Suppressor macrophage treated with lipopolysaccharide for 1 hour (primary cell): ENCODE measurements around the gene PANX3.
"Not testable (repeated sequence)": the region's sequence is repeated elsewhere in the genome, so short reads cannot be mapped to it uniquely, and the experiment has no call there.

Source experiments
- DNase-seq, 3 donors: peaks; one replicate each; pipeline ENCODE4 v3.0.0-alpha.2; 2020 to 2022

Gene PANX3

GRCh38 chr11:124611064-124611463 lies at the start of gene PANX3:
PANX3 (plus strand) TSS chr11:124611428; CDS start chr11:124611557, 129 bp downstream.
- DNase-seq: no peak

- no peak for DNase-seq
These were observed 41.5 kb upstream of the PANX3 start, which contains the start of gene OR8A1 for GRCh38 chr11:124569697-124570096. OR8A1 (plus strand) TSS chr11:124569997; CDS start chr11:124570120, 123 bp downstream.

- DNase-seq: no peak
These were observed 41.1 kb upstream of the PANX3 start for GRCh38 chr11:124570160-124570559.

- DNase-seq: no peak
These were observed 33.4 kb upstream of the PANX3 start for GRCh38 chr11:124577716-124578427.

GRCh38 chr11:124578761-124579160 lies 32.5 kb upstream of the PANX3 start:
- no peak for DNase-seq

- DNase-seq: no peak
These were observed 29.4 kb upstream of the PANX3 start for GRCh38 chr11:124581817-124582216.

- DNase-seq: no peak
These were observed 28.7 kb upstream of the PANX3 start for GRCh38 chr11:124582565-124582964.

GRCh38 chr11:124583781-124584180 lies 27.4 kb upstream of the PANX3 start:
- DNase-seq: no peak

GRCh38 chr11:124584681-124585372 lies 26.4 kb upstream of the PANX3 start:
- no peak for DNase-seq

GRCh38 chr11:124586238-124586860 lies 24.9 kb upstream of the PANX3 start:
- peak; percentile 70 to 79 (median 79) for DNase-seq

- DNase-seq: no peak
These were observed 19.8 kb upstream of the PANX3 start for GRCh38 chr11:124591430-124591829.

- DNase-seq: no peak
These were observed 18.6 kb upstream of the PANX3 start for GRCh38 chr11:124592627-124593026.

GRCh38 chr11:124595302-124595701 lies 15.9 kb upstream of the PANX3 start:
- DNase-seq: no peak

- DNase-seq: peak in 2 of 3 donors; percentile 7 to 20
These were observed 13.6 kb upstream of the PANX3 start for GRCh38 chr11:124597626-124598025.

- no peak for DNase-seq
These were observed 10.5 kb upstream of the PANX3 start for GRCh38 chr11:124600621-124601320.

GRCh38 chr11:124602193-124602592 lies 9.0 kb upstream of the PANX3 start:
- DNase-seq: peak; percentile 25 to 49 (median 29)

- DNase-seq: not testable (repeated sequence)
These were observed 8.5 kb upstream of the PANX3 start for GRCh38 chr11:124602723-124603122.

GRCh38 chr11:124605719-124606118 lies 5.5 kb upstream of the PANX3 start:
- DNase-seq: peak; percentile 82 to 90 (median 87)

- peak in 2 of 3 donors; percentile 13 to 35 for DNase-seq
These were observed 3.1 kb upstream of the PANX3 start for GRCh38 chr11:124608147-124608546.

- DNase-seq: no peak
These were observed 933 bp upstream of the PANX3 start for GRCh38 chr11:124610295-124610694.

GRCh38 chr11:124612045-124612444 lies 817 bp downstream of the PANX3 start:
- DNase-seq: no peak

- no peak for DNase-seq
These were observed 1.5 kb downstream of the PANX3 start for GRCh38 chr11:124612567-124613246.
